SU-DHL-6 (cell line): ENCODE measurements around the gene PRPF39.

Experiments
- EZH2phosphoT487 ChIP-seq: fragments of 200-600 bp; sonication (generic), shearing (Covaris generic); conservative IDR thresholded peaks from 2 replicates; pipeline ENCODE4 v1.6.1; 2018; ENCODE audit warnings: mild to moderate bottlenecking, antibody characterized with exemption, low read length, moderate library complexity, mixed read lengths
- TF ChIP-seq, protein P1 (sequence below): fragments of 200-600 bp; sonication (generic); IDR thresholded peaks from one replicate; pipeline ENCODE4 v1.5.1; 2017; ENCODE audit warnings: antibody characterized with exemption, mild to moderate bottlenecking, low read length, moderate library complexity; ENCODE audit not compliant: insufficient read depth, poor library complexity, severe bottlenecking

DNA sequence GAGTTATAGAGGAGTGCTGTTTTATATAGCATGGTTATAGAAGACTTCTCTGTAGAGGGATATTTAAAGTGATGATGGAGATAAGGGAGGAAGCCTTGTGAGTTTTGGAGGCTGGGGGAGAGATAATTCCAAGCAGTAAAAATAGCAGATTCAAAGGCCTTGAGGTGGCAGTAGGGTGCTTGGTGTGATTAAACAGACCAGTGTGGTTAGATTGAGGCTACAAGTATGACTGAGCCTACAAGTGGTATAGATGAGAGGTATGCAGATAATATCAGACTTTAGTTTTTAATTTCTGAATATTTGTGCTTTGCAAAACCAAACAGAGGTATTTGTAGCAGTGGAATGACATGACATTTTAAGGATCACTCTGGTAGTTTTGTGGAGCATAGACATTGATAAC lies 72.2 kb downstream of the PRPF39 start:
- TF ChIP-seq, protein P1, sequence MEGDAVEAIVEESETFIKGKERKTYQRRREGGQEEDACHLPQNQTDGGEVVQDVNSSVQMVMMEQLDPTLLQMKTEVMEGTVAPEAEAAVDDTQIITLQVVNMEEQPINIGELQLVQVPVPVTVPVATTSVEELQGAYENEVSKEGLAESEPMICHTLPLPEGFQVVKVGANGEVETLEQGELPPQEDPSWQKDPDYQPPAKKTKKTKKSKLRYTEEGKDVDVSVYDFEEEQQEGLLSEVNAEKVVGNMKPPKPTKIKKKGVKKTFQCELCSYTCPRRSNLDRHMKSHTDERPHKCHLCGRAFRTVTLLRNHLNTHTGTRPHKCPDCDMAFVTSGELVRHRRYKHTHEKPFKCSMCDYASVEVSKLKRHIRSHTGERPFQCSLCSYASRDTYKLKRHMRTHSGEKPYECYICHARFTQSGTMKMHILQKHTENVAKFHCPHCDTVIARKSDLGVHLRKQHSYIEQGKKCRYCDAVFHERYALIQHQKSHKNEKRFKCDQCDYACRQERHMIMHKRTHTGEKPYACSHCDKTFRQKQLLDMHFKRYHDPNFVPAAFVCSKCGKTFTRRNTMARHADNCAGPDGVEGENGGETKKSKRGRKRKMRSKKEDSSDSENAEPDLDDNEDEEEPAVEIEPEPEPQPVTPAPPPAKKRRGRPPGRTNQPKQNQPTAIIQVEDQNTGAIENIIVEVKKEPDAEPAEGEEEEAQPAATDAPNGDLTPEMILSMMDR = no peak
- no peak for TF ChIP-seq EZH2phosphoT487
